Neural progenitor cell (in vitro differentiated cells): ENCODE data around the gene NACAD. TPM values are rescaled to one million over a fixed set of nuclear protein-coding genes. Genes with fewer than 3 reads are reported as not detected.
A peak's percentile ranks its signal among the peaks of the same experiment; 100 is the strongest.

Experiments
- DNase-seq: peaks from one replicate; pipeline ENCODE4 v3.0.0-alpha.2; 2016; ENCODE audit warnings: low spot score
- H2AFZ ChIP-seq: fragments of 200-600 bp; sonication (generic); replicated peaks from 2 replicates; pipeline ENCODE4 v1.6.1; 2016; ENCODE audit warnings: antibody characterized with exemption
- H3F3A ChIP-seq: fragments of 200-600 bp; sonication (generic); 2 replicates; pipeline ENCODE4 v1.6.1; 2016; ENCODE audit warnings: antibody characterized with exemption, low read depth
- H3K27ac ChIP-seq: fragments of 200-600 bp; sonication (generic); 2 replicates; pipeline ENCODE4 v1.5.1; 2016; ENCODE audit warnings: mild to moderate bottlenecking
- H3K27me3 ChIP-seq: fragments of 200-600 bp; sonication (generic); 2 replicates; pipeline ENCODE4 v1.6.1; 2016; ENCODE audit warnings: mild to moderate bottlenecking, moderate library complexity
- H3K36me3 ChIP-seq: fragments of 200-600 bp; sonication (generic); 2 replicates; pipeline ENCODE4 v1.5.1; 2016
- H3K4me1 ChIP-seq: fragments of 200-600 bp; sonication (generic); 2 replicates; pipeline ENCODE4 v1.6.1; 2016; ENCODE audit warnings: mixed run types
- H3K4me2 ChIP-seq: fragments of 200-600 bp; sonication (generic); 2 replicates; pipeline ENCODE4 v1.6.1; 2016
- H3K4me3 ChIP-seq: fragments of 200-600 bp; sonication (generic); 2 replicates; pipeline ENCODE4 v1.5.1; 2016
- H3K79me2 ChIP-seq: fragments of 200-600 bp; sonication (generic); 2 replicates; pipeline ENCODE4 v1.6.1; 2016; ENCODE audit warnings: low read depth
- H3K9ac ChIP-seq: fragments of 200-600 bp; sonication (generic); 2 replicates; pipeline ENCODE4 v1.6.1; 2016
- H3K9me3 ChIP-seq: fragments of 200-600 bp; sonication (generic); 2 replicates; pipeline ENCODE4 v1.5.1; 2016; ENCODE audit warnings: low read depth
- H4K20me1 ChIP-seq: fragments of 200-600 bp; sonication (generic); 2 replicates; pipeline ENCODE4 v1.6.1; 2016; ENCODE audit warnings: low read depth
- H3K27ac Mint-ChIP-seq: 3 replicates; pipeline ENCODE4 v1.8.0; 2021; ENCODE audit warnings: mixed read lengths
- H3K27me3 Mint-ChIP-seq: 2 replicates; pipeline ENCODE4 v1.8.0; 2022; ENCODE audit warnings: low read depth, mild to moderate bottlenecking, inconsistent platforms, moderate library complexity, mixed read lengths; ENCODE audit not compliant: insufficient read depth
- H3K36me3 Mint-ChIP-seq: 3 replicates; pipeline ENCODE4 v1.8.0; 2021; ENCODE audit warnings: mixed read lengths
- H3K4me1 Mint-ChIP-seq: 3 replicates; pipeline ENCODE4 v1.8.0; 2021; ENCODE audit warnings: mixed read lengths
- H3K4me3 Mint-ChIP-seq: 3 replicates; pipeline ENCODE4 v1.8.0; 2021; ENCODE audit warnings: mild to moderate bottlenecking, moderate library complexity, mixed read lengths
- H3K9me3 Mint-ChIP-seq: 3 replicates; pipeline ENCODE4 v1.8.0; 2020; ENCODE audit warnings: mixed read lengths
- EZH2 ChIP-seq: fragments of 200-600 bp; sonication (generic); IDR thresholded peaks from 2 replicates; pipeline ENCODE4 v1.6.1; 2017; ENCODE audit warnings: antibody characterized with exemption, mild to moderate bottlenecking, moderate library complexity
- EZH2phosphoT487 ChIP-seq: fragments of 200-600 bp; sonication (generic); IDR thresholded peaks from 2 replicates; pipeline ENCODE4 v1.6.1; 2017; ENCODE audit warnings: antibody characterized with exemption
- total RNA-seq: library from RNA; depleted of rRNA; stranded (reverse); fragments of >200 nt; gene quantifications from 2 replicates; pipeline ENCODE4 v1.2.3, GENCODE V29; 2015; ENCODE audit warnings: low replicate concordance
- TF ChIP-seq, protein P1 (sequence below): fragments of 200-600 bp; sonication (generic); IDR thresholded peaks from 2 replicates; pipeline ENCODE4 v1.5.1; 2017; ENCODE audit warnings: antibody characterized with exemption, mild to moderate bottlenecking

NACAD gene
- total RNA-seq, 1 donor from 2014 or later = 0.39 TPM

DNA sequence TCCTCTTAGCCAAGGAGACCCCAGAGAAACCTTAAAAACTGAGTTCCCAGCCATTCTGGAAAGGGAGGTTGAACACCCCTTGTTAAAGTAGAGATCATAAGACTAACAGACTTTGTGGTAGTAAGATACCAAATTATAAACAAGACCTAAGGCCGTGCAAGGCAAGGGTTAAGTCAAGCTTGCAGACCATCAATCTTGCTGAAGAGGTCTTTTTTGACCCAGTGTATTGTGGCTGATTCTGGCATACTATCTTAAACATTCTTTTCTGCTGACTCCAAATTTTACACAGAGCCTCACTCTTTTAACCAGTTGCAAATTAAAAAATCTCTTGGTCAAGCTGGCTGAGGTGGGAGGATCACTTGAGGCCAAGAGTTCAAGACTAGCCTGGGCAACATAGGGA is 23.9 kb upstream of the NACAD start:
- Mint-ChIP-seq H3K36me3 (peaks cover 5% of the 10 kb centered on the region), H3K4me3 (peak overlapping the region; percentile 98), H3K27ac (peak overlapping the region; percentile 65), H3K4me1 (peaks cover 18% of the 10 kb centered on the region), H3K9me3 (no peaks in the 10 kb centered on the region), H3K27me3 (peaks cover 4% of the 10 kb centered on the region)
- Histone ChIP-seq H3K79me2 (peaks cover 43% of the 10 kb centered on the region), H3K36me3 (peaks cover under 1% of the 10 kb centered on the region), H3K9me3 (no peaks in the 10 kb centered on the region), H3K27me3 (peaks cover 44% of the 10 kb centered on the region), H3F3A (peaks cover 10% of the 10 kb centered on the region), H3K27ac (peak overlapping the region; percentile 96), H3K4me3 (peak overlapping the region; percentile 90), H3K9ac (no peak overlapping the region), H4K20me1 (peaks cover 14% of the 10 kb centered on the region), H2AFZ (no peak overlapping the region), H3K4me2 (peak overlapping the region; percentile 84), H3K4me1 (peaks cover 5% of the 10 kb centered on the region)
- TF ChIP-seq EZH2phosphoT487 = no peak
- no peak for TF ChIP-seq EZH2
- TF ChIP-seq, protein P1, sequence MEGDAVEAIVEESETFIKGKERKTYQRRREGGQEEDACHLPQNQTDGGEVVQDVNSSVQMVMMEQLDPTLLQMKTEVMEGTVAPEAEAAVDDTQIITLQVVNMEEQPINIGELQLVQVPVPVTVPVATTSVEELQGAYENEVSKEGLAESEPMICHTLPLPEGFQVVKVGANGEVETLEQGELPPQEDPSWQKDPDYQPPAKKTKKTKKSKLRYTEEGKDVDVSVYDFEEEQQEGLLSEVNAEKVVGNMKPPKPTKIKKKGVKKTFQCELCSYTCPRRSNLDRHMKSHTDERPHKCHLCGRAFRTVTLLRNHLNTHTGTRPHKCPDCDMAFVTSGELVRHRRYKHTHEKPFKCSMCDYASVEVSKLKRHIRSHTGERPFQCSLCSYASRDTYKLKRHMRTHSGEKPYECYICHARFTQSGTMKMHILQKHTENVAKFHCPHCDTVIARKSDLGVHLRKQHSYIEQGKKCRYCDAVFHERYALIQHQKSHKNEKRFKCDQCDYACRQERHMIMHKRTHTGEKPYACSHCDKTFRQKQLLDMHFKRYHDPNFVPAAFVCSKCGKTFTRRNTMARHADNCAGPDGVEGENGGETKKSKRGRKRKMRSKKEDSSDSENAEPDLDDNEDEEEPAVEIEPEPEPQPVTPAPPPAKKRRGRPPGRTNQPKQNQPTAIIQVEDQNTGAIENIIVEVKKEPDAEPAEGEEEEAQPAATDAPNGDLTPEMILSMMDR = no peak
- DNase-seq = no peak

- Histone ChIP-seq H2AFZ (peak within 1 kb of the TSS; percentile 59), H3K4me2 (peak within 1 kb of the TSS; percentile 87), H3K4me1 (peaks cover 5% of the 10 kb centered on the region), H4K20me1 (peaks cover 18% of the 10 kb centered on the region), H3F3A (peaks cover 10% of the 10 kb centered on the region), H3K36me3 (peaks cover 4% of the 10 kb centered on the region), H3K79me2 (peaks cover 51% of the 10 kb centered on the region), H3K27ac (peak within 1 kb of the TSS; percentile 96), H3K4me3 (peak within 1 kb of the TSS; percentile 90), H3K9ac (peak within 1 kb of the TSS; percentile 91), H3K9me3 (no peaks in the 10 kb centered on the region), H3K27me3 (peaks cover 34% of the 10 kb centered on the region)
- Mint-ChIP-seq H3K4me1 (peaks cover 18% of the 10 kb centered on the region), H3K9me3 (no peaks in the 10 kb centered on the region), H3K27ac (peak within 1 kb of the TSS; percentile 98), H3K27me3 (peaks cover 4% of the 10 kb centered on the region), H3K4me3 (peak within 1 kb of the TSS; percentile 98), H3K36me3 (peaks cover 8% of the 10 kb centered on the region)
- peak; percentile 98 for DNase-seq
- TF ChIP-seq EZH2 (no peak), EZH2phosphoT487 (no peak)
- TF ChIP-seq, protein P1 = peak; percentile 51
Measured at GRCh38 chr7:45111298-45112223, 22.8 kb upstream of the NACAD start, which contains the start of gene TBRG4. Gene TBRG4, minus strand, starts transcription at chr7:45111697. Its CDS starts 2,460 bp downstream, at chr7:45109237.

- no peaks in the 10 kb centered on the region for H3K27me3 Mint-ChIP-seq
- no peak overlapping the region for H3K27ac ChIP-seq
- H2AFZ ChIP-seq = no peak overlapping the region
- H3K4me3 ChIP-seq = no peak overlapping the region
- H3K27ac Mint-ChIP-seq = no peak overlapping the region
- no peaks in the 10 kb centered on the region for H3K9me3 Mint-ChIP-seq
- peaks cover 10% of the 10 kb centered on the region for H3K36me3 Mint-ChIP-seq
- H3K4me1 Mint-ChIP-seq = peaks cover 18% of the 10 kb centered on the region
- peak overlapping the region; percentile 70 for H3K4me3 Mint-ChIP-seq
- H3K79me2 ChIP-seq = peaks cover 51% of the 10 kb centered on the region
- H3K27me3 ChIP-seq = peaks cover 8% of the 10 kb centered on the region
- no peaks in the 10 kb centered on the region for H3K9me3 ChIP-seq
- peaks cover 5% of the 10 kb centered on the region for H3K4me1 ChIP-seq
- H3K4me2 ChIP-seq = no peak overlapping the region
- DNase-seq = no peak
- peaks cover 10% of the 10 kb centered on the region for H3F3A ChIP-seq
- TF ChIP-seq EZH2phosphoT487 = no peak
- H3K36me3 ChIP-seq = peaks cover 4% of the 10 kb centered on the region
- H4K20me1 ChIP-seq = peaks cover 27% of the 10 kb centered on the region
- H3K9ac ChIP-seq = no peak overlapping the region
Measured at GRCh38 chr7:45108863-45109262, 20.1 kb upstream of the NACAD start.
